ENCODE measurements around the gene LIN7B. TPM values are rescaled to one million over a fixed set of nuclear protein-coding genes. Genes with fewer than 3 reads are reported as not detected.

Gene LIN7B
- total and polyA plus RNA-seq, 4 donors: 7.6 to 24.1 (median 9.1) TPM

DNA sequence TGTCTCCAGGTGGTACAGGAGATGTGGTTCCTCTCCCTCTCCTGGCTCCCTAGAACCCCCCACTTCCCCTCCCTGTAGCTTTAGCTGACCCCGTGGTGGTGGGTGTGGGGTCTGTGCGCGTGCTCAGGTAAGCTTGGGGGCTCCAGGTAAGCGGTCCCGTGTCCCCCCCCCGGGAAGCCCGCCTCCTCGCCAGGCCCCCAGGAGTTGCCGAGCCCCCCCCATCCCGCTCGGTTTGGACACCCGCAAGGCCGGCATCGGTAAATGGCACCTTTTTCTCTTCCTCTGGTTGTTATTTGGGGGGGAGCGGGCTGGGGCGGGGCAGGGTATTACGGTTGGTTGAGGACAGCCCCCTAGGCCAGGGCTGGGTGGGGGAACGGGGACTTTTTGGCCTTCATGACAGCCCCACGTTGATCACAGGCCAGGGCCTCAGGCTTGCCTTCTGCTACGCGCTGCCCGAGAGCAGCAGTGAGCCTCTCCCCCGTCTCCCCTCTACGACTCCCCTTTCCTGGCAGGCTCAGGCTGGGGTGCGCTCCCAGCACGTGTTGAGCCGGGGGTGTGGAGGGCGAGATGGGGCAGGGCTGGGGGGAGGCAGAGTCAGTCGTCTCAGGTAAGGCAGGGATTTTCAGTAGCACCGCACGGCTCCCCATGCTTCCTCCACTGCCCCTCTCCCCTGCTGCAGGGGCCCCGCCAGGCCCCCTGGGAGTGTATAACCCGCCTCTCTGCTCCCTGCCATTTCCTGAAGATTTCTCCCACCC is 10.7 kb upstream of the LIN7B start:
- no peak for DNase-seq
- H3K27ac ChIP-seq (ENCODE audit: low read depth in 1 of 2, low read length in 2 of 2): no peak overlapping the region
- no peaks in the 10 kb centered on the region for H3K27me3 ChIP-seq (ENCODE audit: control insufficient read depth in 1 of 2, insufficient read depth in 2 of 2, low read length in 1 of 2)
- intact Hi-C loops (cut with DNase I): loop anchor here in 1 of 2 donors (5.0 kb wide), 1 partner anchor 99 kb away; no protein-coding TSS in a partner anchor
- no peak overlapping the region for H3K4me3 ChIP-seq (ENCODE audit: low read length in 2 of 2)
- no peaks in the 10 kb centered on the region for H3K9me3 ChIP-seq (ENCODE audit: control insufficient read depth, low read length)
- H3K36me3 ChIP-seq (ENCODE audit: control insufficient read depth in 1 of 2, insufficient read depth in 2 of 2, low read length in 1 of 2): peaks cover 0 to 10% of the 10 kb centered on the region in 2 donors
- H3K4me1 ChIP-seq (ENCODE audit: control insufficient read depth in 1 of 2, insufficient read depth in 2 of 2, low read length in 2 of 2): no peaks in the 10 kb centered on the region
- no peak for ATAC-seq (ENCODE audit: low FRiP score)
- WGBS, 2 donors: 79 to 81% methylated on average over 29 to 33 of the region's 33 CpGs

DNA sequence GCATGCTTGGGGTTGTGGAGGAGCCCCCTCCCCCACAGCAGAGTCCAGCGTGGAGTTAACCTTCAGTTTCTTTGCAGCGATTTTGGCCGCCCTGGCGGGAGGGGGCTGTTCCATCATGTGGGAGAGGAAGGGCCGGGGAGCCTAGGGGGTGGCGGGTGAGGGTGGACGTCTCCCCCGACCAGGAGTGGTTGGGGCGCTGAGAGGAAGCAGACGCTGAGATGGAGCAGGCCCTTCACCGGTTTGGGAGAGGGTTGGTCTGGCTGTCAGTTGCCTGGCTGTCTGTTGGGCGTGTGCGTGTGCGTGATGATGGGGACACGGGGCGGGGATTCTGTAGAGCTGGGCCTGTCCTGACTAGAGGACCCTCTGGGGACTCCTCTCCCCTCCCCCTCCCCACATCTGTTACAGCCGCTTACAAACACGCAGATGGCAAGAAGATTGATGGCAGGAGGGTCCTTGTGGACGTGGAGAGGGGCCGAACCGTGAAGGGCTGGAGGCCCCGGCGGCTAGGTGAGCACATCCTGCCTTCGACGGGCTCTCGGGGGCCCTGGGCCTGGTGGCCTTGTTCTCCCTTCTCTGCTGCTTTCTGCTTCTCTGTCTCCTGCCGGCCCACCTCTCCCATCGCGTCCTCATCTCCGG is 9.8 kb upstream of the LIN7B start:
- no peak for DNase-seq
- H3K4me3 ChIP-seq (ENCODE audit: low read length in 2 of 2): no peak overlapping the region
- WGBS, 2 donors: 65 to 68% methylated on average over 30 of the region's 30 CpGs
- intact Hi-C loops (cut with DNase I): loop anchor here in 1 of 2 donors (5.0 kb wide), 1 partner anchor 98 kb away; no protein-coding TSS in a partner anchor
- no peak overlapping the region for H3K27ac ChIP-seq (ENCODE audit: low read depth in 1 of 2, low read length in 2 of 2)
- no peaks in the 10 kb centered on the region for H3K4me1 ChIP-seq (ENCODE audit: control insufficient read depth in 1 of 2, insufficient read depth in 2 of 2, low read length in 2 of 2)
- no peak for ATAC-seq (ENCODE audit: low FRiP score)
- no peaks in the 10 kb centered on the region for H3K27me3 ChIP-seq (ENCODE audit: control insufficient read depth in 1 of 2, insufficient read depth in 2 of 2, low read length in 1 of 2)
- H3K36me3 ChIP-seq (ENCODE audit: control insufficient read depth in 1 of 2, insufficient read depth in 2 of 2, low read length in 1 of 2): peaks cover 0 to 7% of the 10 kb centered on the region in 2 donors
- no peaks in the 10 kb centered on the region for H3K9me3 ChIP-seq (ENCODE audit: control insufficient read depth, low read length)

- Histone ChIP-seq H3K27ac (ENCODE audit: low read depth in 1 of 2, low read length in 2 of 2) (no peak overlapping the region), H3K4me1 (ENCODE audit: control insufficient read depth in 1 of 2, insufficient read depth in 2 of 2, low read length in 2 of 2) (no peaks in the 10 kb centered on the region), H3K36me3 (ENCODE audit: control insufficient read depth in 1 of 2, insufficient read depth in 2 of 2, low read length in 1 of 2) (peaks cover 0 to 3% of the 10 kb centered on the region in 2 donors), H3K4me3 (ENCODE audit: low read length in 2 of 2) (no peak overlapping the region), H3K27me3 (ENCODE audit: control insufficient read depth in 1 of 2, insufficient read depth in 2 of 2, low read length in 1 of 2) (no peaks in the 10 kb centered on the region), H3K9me3 (ENCODE audit: control insufficient read depth, low read length) (no peaks in the 10 kb centered on the region)
- intact Hi-C loops (cut with DNase I): loop anchor here in 1 of 2 donors (5.0 kb wide), 1 partner anchor 41 kb away; no protein-coding TSS in a partner anchor
- ATAC-seq (ENCODE audit: low FRiP score) (no peak), DNase-seq (no peak)
- 56 to 60% methylated on average over 12 of the region's 12 CpGs for WGBS, 2 donors
These were observed 7.5 kb upstream of the LIN7B start for GRCh38 chr19:49106648-49107135.

- no peak for ATAC-seq (ENCODE audit: low FRiP score)
- Histone ChIP-seq H3K4me3 (ENCODE audit: low read length in 2 of 2) (no peak overlapping the region), H3K9me3 (ENCODE audit: control insufficient read depth, low read length) (no peaks in the 10 kb centered on the region), H3K27ac (ENCODE audit: low read depth in 1 of 2, low read length in 2 of 2) (no peak overlapping the region), H3K36me3 (ENCODE audit: control insufficient read depth in 1 of 2, insufficient read depth in 2 of 2, low read length in 1 of 2) (peaks cover 0 to 3% of the 10 kb centered on the region in 2 donors), H3K27me3 (ENCODE audit: control insufficient read depth in 1 of 2, insufficient read depth in 2 of 2, low read length in 1 of 2) (no peaks in the 10 kb centered on the region), H3K4me1 (ENCODE audit: control insufficient read depth in 1 of 2, insufficient read depth in 2 of 2, low read length in 2 of 2) (no peaks in the 10 kb centered on the region)
- intact Hi-C loops (cut with DNase I): loop anchor here in 1 of 2 donors (5.0 kb wide), 1 partner anchor 39 kb away; no protein-coding TSS in a partner anchor
- WGBS, 2 donors: 93 to 95% methylated on average over 90 to 93 of the region's 93 CpGs
- no peak for DNase-seq
These were observed 6.3 kb upstream of the LIN7B start for GRCh38 chr19:49107625-49108459.

GRCh38 chr19:49109051-49109450 is 5.1 kb upstream of the LIN7B start:
- WGBS, 2 donors: 71 to 78% methylated on average over 5 of the region's 5 CpGs
- peaks cover 0 to 3% of the 10 kb centered on the region in 2 donors for H3K36me3 ChIP-seq (ENCODE audit: control insufficient read depth in 1 of 2, insufficient read depth in 2 of 2, low read length in 1 of 2)

GRCh38 chr19:49109569-49110233 is 4.5 kb upstream of the LIN7B start:
- no peak for DNase-seq
- Histone ChIP-seq H3K36me3 (ENCODE audit: control insufficient read depth in 1 of 2, insufficient read depth in 2 of 2, low read length in 1 of 2) (peaks cover 0 to 3% of the 10 kb centered on the region in 2 donors), H3K27me3 (ENCODE audit: control insufficient read depth in 1 of 2, insufficient read depth in 2 of 2, low read length in 1 of 2) (no peaks in the 10 kb centered on the region), H3K9me3 (ENCODE audit: control insufficient read depth, low read length) (no peaks in the 10 kb centered on the region), H3K27ac (ENCODE audit: low read depth in 1 of 2, low read length in 2 of 2) (no peak overlapping the region), H3K4me1 (ENCODE audit: control insufficient read depth in 1 of 2, insufficient read depth in 2 of 2, low read length in 2 of 2) (peaks cover 0 to 2% of the 10 kb centered on the region in 2 donors), H3K4me3 (ENCODE audit: low read length in 2 of 2) (no peak overlapping the region)
- no peak for ATAC-seq (ENCODE audit: low FRiP score)
- intact Hi-C loops (cut with DNase I): loop anchor here in 1 of 2 donors (5.0 kb wide), 1 partner anchor 38 kb away; no protein-coding TSS in a partner anchor
- 82 to 85% methylated on average over 8 of the region's 8 CpGs for WGBS, 2 donors

More at GRCh38 chr19:49109051-49109450, 5.1 kb upstream of the LIN7B start:
- DNase-seq (no peak), ATAC-seq (ENCODE audit: low FRiP score) (no peak)
- intact Hi-C loops (cut with DNase I): loop anchor here in 1 of 2 donors (5.0 kb wide), 1 partner anchor 38 kb away; no protein-coding TSS in a partner anchor
- no peaks in the 10 kb centered on the region for H3K9me3 ChIP-seq (ENCODE audit: control insufficient read depth, low read length)
- no peak overlapping the region for H3K4me3 ChIP-seq (ENCODE audit: low read length in 2 of 2)
- H3K4me1 ChIP-seq (ENCODE audit: control insufficient read depth in 1 of 2, insufficient read depth in 2 of 2, low read length in 2 of 2): peaks cover 0 to 2% of the 10 kb centered on the region in 2 donors
- no peaks in the 10 kb centered on the region for H3K27me3 ChIP-seq (ENCODE audit: control insufficient read depth in 1 of 2, insufficient read depth in 2 of 2, low read length in 1 of 2)
- no peak overlapping the region for H3K27ac ChIP-seq (ENCODE audit: low read depth in 1 of 2, low read length in 2 of 2)

DNA sequence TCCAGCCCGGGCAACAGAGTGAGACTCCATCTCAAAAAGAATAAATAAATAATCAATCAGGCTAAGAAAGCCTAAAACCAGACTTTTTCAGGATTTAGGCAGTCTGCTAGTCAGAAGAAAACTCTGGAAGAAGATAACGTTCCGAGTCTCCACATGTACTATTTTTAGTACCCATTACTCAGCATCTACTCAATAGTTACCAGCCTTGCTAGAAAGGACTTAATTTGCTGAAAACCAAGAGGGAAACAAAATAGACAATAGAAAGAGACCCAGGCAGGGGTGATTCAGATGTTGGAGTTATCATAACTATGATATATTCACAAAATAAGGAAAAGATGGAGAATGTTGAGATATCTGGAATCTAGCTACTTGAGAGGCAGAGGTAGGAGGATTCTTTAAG is 3.6 kb upstream of the LIN7B start:
- Histone ChIP-seq H3K27ac (ENCODE audit: low read depth in 1 of 2, low read length in 2 of 2) (no peak overlapping the region), H3K4me1 (ENCODE audit: control insufficient read depth in 1 of 2, insufficient read depth in 2 of 2, low read length in 2 of 2) (peaks cover 0 to 2% of the 10 kb centered on the region in 2 donors), H3K27me3 (ENCODE audit: control insufficient read depth in 1 of 2, insufficient read depth in 2 of 2, low read length in 1 of 2) (no peaks in the 10 kb centered on the region), H3K9me3 (ENCODE audit: control insufficient read depth, low read length) (no peaks in the 10 kb centered on the region), H3K4me3 (ENCODE audit: low read length in 2 of 2) (no peak overlapping the region), H3K36me3 (ENCODE audit: control insufficient read depth in 1 of 2, insufficient read depth in 2 of 2, low read length in 1 of 2) (peaks cover 0 to 3% of the 10 kb centered on the region in 2 donors)
- ATAC-seq (ENCODE audit: low FRiP score) (no peak), DNase-seq (no peak)
- WGBS, 2 donors: 0 to 3% methylated on average over 3 of the region's 3 CpGs
- intact Hi-C loops (cut with DNase I): no loop called here

Data from aorta (tissue), 5 donors.